Transverse colon (tissue), 4 donors: ENCODE data around the gene RNF13. TPM values are rescaled to one million over a fixed set of nuclear protein-coding genes. Genes with fewer than 3 reads are reported as not detected.

Experiments
- DNase-seq: peaks from one replicate; pipeline ENCODE4 v3.0.0-alpha.2; 2019
- H3K27ac ChIP-seq, 4 donors: fragments of 200-600 bp; sonication (generic); 2 replicates each; pipeline ENCODE4 v1.5.1; 2016 to 2018; ENCODE audit warnings: inconsistent platforms in 4 of 4
- H3K27me3 ChIP-seq: fragments of 200-600 bp; sonication (generic); 2 replicates; pipeline ENCODE4 v1.5.1; 2017; ENCODE audit warnings: inconsistent platforms
- H3K36me3 ChIP-seq, 4 donors: fragments of 200-600 bp; sonication (generic); 2 replicates each; pipeline ENCODE4 v1.5.1; 2017 to 2019; ENCODE audit warnings: inconsistent platforms in 4 of 4
- H3K4me1 ChIP-seq, 4 donors: fragments of 200-600 bp; sonication (generic); 2 replicates each; pipeline ENCODE4 v1.5.1; 2017 to 2020; ENCODE audit warnings: inconsistent platforms in 4 of 4
- H3K4me3 ChIP-seq, 4 donors: fragments of 200-600 bp; sonication (generic); 1 replicate in 1 of 4; 2 replicates in 3 of 4; pipeline versions ENCODE4 v1.5.1 to v1.6.1; 2017 to 2019; ENCODE audit warnings: inconsistent platforms in 4 of 4
- H3K9me3 ChIP-seq, 2 donors: fragments of 200-600 bp; sonication (generic); 2 replicates each; pipeline ENCODE4 v1.5.1; 2017 to 2019; ENCODE audit warnings: inconsistent platforms in 2 of 2
- EP300 ChIP-seq: sonication (generic); formaldehyde crosslinking; IDR thresholded peaks from one replicate; pipeline ENCODE4 v1.6.1; 2017; ENCODE audit warnings: antibody characterized with exemption, low read depth
- POLR2A ChIP-seq: fragments of 450-650 bp; IDR thresholded peaks from one replicate; pipeline ENCODE4 v1.6.1; 2016; ENCODE audit warnings: antibody characterized with exemption, mild to moderate bottlenecking, moderate library complexity
- POLR2AphosphoS5 ChIP-seq, 3 donors: sonication (generic); formaldehyde crosslinking; IDR thresholded peaks; one replicate each; pipeline ENCODE4 v1.6.1; 2016; ENCODE audit warnings: antibody characterized with exemption in 3 of 3
- WGBS, 2 donors: methylation state at CpG; one replicate each; pipeline ENCODE4 v1.1.5; 2018; ENCODE audit warnings: low coverage in 1 of 2; 5-methylcytosine and 5-hydroxymethylcytosine counted together
- in situ Hi-C, 4 donors: fragments of 200-750 bp; cut with MboI; loops; one replicate each; pipeline versions ENCODE4 v1.15.0 to v1.15.1; 2017; ENCODE audit warnings: low sequenced_read_pairs in 3 of 4, low pct_ligation_motif_present in 1 of 4, low pct_unique_long_range_greater_than_20kb in 1 of 4
- intact Hi-C: fragments of 100-400 bp; cut with DNase I; formaldehyde crosslinking; loops from one replicate; pipeline ENCODE4 v1.15.1; 2023; ENCODE audit warnings: low total_unique reads
- total RNA-seq, 4 donors: library from RNA; depleted of rRNA; stranded (reverse); fragments of >200 nt; gene quantifications; one replicate each; pipeline ENCODE4 v1.1.0, GENCODE V29; 2016
- TF ChIP-seq, protein P1 (sequence below), 5 experiments: fragments of 200-600 bp in 3 of 5; fragments of 450-650 bp in 2 of 5; sonication (generic) in 3 of 5; IDR thresholded peaks; 1 replicate in 2 of 5; 2 replicates in 3 of 5; pipeline ENCODE4 v1.5.1; 2016 to 2017; ENCODE audit warnings: antibody characterized with exemption in 5 of 5, inconsistent platforms in 3 of 5, mild to moderate bottlenecking in 2 of 5, moderate library complexity in 1 of 5

The RNF13 gene
- total RNA-seq, 4 donors from 2014 or later: 18.3 to 68.6 (median 42.8) TPM

DNA sequence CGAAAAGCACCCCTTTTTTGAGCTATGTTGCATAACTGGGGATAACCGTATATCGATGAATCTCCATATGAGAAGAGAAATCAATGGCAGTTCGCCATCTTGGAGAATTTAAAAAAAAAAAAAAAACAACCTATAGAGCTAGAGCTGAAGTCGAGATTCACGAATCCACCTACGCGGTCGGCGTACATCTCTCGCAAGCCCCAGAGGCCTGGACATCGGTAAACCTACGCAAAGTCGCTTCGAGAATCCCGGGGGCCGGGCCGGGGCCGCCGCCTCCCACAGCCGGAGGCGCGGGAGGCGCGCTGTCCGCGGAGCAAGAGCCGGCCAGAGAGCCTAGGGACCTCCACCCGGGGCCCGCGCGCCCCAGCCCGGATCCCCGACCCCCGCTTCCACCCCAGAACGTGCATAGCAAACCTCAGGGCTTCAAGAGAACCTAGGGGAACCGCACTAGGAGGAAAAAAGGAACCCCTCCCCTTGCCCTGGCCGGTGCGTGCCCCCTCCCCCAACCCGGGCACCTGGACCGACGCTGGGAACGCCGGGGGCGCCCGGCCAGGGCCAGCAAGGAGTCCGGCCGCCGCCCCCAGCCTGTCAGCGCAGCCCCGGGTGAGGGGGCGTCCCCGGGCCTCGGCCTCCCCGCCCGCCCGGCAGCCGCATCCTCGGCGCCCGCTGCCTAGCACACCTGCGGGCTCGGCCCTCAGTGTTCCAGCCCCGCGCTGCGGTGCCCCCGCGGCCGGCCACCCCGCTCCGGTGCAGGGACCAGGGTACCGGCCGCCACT is 157.1 kb downstream of the RNF13 start:
- peak in 1 of 3 donors; percentile 8 for TF ChIP-seq POLR2AphosphoS5 (IDR thresholded peaks at IDR 0.05)
- TF ChIP-seq, protein P1, sequence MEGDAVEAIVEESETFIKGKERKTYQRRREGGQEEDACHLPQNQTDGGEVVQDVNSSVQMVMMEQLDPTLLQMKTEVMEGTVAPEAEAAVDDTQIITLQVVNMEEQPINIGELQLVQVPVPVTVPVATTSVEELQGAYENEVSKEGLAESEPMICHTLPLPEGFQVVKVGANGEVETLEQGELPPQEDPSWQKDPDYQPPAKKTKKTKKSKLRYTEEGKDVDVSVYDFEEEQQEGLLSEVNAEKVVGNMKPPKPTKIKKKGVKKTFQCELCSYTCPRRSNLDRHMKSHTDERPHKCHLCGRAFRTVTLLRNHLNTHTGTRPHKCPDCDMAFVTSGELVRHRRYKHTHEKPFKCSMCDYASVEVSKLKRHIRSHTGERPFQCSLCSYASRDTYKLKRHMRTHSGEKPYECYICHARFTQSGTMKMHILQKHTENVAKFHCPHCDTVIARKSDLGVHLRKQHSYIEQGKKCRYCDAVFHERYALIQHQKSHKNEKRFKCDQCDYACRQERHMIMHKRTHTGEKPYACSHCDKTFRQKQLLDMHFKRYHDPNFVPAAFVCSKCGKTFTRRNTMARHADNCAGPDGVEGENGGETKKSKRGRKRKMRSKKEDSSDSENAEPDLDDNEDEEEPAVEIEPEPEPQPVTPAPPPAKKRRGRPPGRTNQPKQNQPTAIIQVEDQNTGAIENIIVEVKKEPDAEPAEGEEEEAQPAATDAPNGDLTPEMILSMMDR (IDR thresholded peaks at IDR 0.05): no peak
- TF ChIP-seq EP300: no peak
- TF ChIP-seq POLR2A: peak; percentile 7
- in situ Hi-C loops (loop anchor here (25.0 kb wide), 4 partner anchors 217 to 542 kb away; partner anchors contain the start of gene TSC22D2 (in 1 of the 4)), intact Hi-C loops (no loop called here)
- Histone ChIP-seq H3K36me3 (no peaks in the 10 kb centered on the region), H3K27ac (peak overlapping the region; percentile 89 to 98 (median 94)), H3K4me3 (peak overlapping the region; percentile 48 to 98 (median 92)), H3K4me1 (peaks cover 0 to 33% (median 22%) of the 10 kb centered on the region in 4 donors), H3K9me3 (no peaks in the 10 kb centered on the region), H3K27me3 (peaks cover 3% of the 10 kb centered on the region)
- peak; percentile 92 for DNase-seq
- 1 to 2% methylated on average over 9 to 43 of the region's 73 CpGs for WGBS, 2 donors

DNA sequence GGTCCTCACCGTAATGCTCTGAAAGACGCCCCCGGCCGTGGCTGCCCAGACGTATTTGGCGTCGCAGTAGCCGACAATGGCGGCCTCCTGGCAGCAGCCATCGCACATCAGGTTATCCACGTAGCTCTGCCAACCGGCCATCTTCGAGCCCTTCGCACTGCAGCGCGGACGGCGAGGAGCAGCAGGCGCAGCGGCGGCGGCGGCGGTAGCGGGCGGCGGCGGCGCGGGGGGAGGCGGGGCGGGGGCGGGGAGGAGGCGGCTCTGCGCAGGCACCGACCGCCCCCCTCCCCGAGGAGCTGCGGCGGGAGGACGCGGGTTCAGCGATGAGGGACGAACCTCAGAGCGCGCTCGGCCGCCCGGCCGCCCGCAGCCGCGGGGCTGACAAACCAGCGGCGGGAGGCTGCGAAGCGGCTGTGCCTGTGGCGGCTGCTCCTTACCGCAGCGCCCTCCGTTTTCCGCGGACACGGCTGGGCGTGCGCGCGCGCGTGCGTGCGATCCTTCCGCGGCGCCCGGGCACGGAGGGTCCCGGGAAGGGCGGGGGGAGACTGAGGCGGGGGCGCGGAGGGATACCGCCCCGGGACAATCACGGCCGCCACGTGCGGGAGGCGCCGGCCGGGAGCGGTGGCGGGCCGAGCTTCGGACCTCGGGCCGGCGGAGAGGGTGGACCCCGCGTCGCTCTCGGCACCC is 157.8 kb downstream of the RNF13 start, which contains the start of gene PFN2:
Gene PFN2, minus strand, starts transcription at position 180 of the 687 bp plus-strand sequence. Its CDS starts 39 bp downstream, at position 141.
- H3K27ac ChIP-seq: peak within 1 kb of the TSS; percentile 89 to 98 (median 94)
- TF ChIP-seq POLR2AphosphoS5 (IDR thresholded peaks at IDR 0.05) (peak in 2 of 3 donors; percentile 70 to 72), EP300 (no peak), POLR2A (peak; percentile 34)
- WGBS, 2 donors: 2% methylated on average over 24 of the region's 102 CpGs; no CpG with 5 or more reads in 1 of the 2 donors
- intact Hi-C loops (no loop called here), in situ Hi-C loops (loop anchor here (25.0 kb wide), 4 partner anchors 216 to 541 kb away; partner anchors contain the start of gene TSC22D2 (in 1 of the 4))
- peaks cover 3% of the 10 kb centered on the region for H3K27me3 ChIP-seq
- peaks cover 0 to 33% (median 22%) of the 10 kb centered on the region in 4 donors for H3K4me1 ChIP-seq
- no peaks in the 10 kb centered on the region for H3K9me3 ChIP-seq
- peak within 1 kb of the TSS; percentile 48 to 98 (median 92) for H3K4me3 ChIP-seq
- DNase-seq: peak; percentile 70
- H3K36me3 ChIP-seq: no peaks in the 10 kb centered on the region

DNA sequence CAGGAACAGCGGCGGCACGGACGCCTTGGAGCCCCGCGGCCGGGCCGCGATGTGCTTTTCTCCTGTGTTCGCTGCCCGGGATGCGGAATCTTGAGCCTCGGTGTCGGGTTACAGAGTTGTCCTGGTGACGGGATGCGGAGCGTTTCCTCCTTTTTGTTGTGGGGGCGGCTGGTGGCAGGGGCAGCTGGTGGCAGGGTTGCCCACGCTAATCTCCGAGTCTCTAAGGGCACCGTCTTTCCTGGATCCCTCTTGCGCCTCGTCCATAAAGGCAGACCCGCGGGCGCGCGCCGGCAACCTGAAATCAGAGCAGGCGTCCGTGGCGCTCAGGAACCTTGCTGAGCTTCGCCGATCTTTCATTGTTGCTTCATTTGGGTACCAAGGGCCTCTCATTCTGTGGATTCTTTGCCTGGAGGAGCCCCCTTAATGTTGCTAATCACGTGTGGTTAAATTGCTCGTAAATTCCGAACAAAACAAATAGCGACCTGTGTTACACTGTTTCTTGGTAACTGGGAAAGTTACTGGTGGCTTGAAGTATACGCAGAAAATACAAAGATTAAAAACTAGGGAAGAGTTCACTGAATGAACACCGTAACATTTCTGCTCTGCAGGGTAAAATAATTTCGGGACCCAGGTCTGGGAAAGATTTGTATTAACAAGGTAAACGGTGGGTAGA is 158.5 kb downstream of the RNF13 start:
- Histone ChIP-seq H3K4me3 (peak overlapping the region; percentile 43 to 98 (median 92)), H3K36me3 (no peaks in the 10 kb centered on the region), H3K4me1 (peaks cover 0 to 33% (median 22%) of the 10 kb centered on the region in 4 donors), H3K9me3 (no peaks in the 10 kb centered on the region), H3K27ac (peak overlapping the region; percentile 89 to 98 (median 94)), H3K27me3 (peaks cover 3% of the 10 kb centered on the region)
- in situ Hi-C loops (loop anchor here (25.0 kb wide), 4 partner anchors 216 to 541 kb away; partner anchors contain the start of gene TSC22D2 (in 1 of the 4)), intact Hi-C loops (no loop called here)
- peak; percentile 58 for DNase-seq
- TF ChIP-seq EP300 (no peak), POLR2A (no peak), POLR2AphosphoS5 (IDR thresholded peaks at IDR 0.05) (no peak)
- TF ChIP-seq, protein P1 (IDR thresholded peaks at IDR 0.05): no peak
- WGBS, 2 donors: 0 to 1% methylated on average over 3 to 40 of the region's 42 CpGs

DNA sequence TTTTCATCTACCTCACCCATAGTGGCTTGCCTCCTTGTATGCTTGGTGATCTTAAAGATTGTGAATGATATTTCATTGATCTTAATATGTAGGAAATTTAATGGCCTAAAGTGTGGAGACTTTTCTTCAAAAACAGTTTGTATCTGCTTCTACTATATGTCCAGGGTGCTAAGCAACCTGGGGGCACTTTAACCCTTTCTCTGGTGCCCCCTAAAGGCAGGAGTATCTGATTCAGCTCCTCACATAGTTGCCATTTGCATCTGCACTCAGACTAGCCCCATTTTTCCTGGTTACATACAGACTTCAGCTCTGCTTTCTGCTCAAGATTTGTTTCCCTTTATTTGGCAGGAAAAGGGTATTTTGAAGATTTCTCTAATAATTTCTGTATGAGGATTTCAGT is 162.9 kb downstream of the RNF13 start:
- in situ Hi-C loops: loop anchor here in 2 of 4 donors (25.0 kb wide), 1 partner anchor 211 kb away; no protein-coding TSS in a partner anchor
- TF ChIP-seq EP300: no peak
- no peak for TF ChIP-seq POLR2AphosphoS5 (IDR thresholded peaks at IDR 0.05)
- TF ChIP-seq, protein P1 (IDR thresholded peaks at IDR 0.05): no peak
- no peak for TF ChIP-seq POLR2A
- Histone ChIP-seq H3K27me3 (peaks cover 3% of the 10 kb centered on the region), H3K27ac (no peak overlapping the region), H3K4me1 (peaks cover 0 to 10% (median 6%) of the 10 kb centered on the region in 4 donors), H3K36me3 (no peaks in the 10 kb centered on the region), H3K9me3 (no peaks in the 10 kb centered on the region), H3K4me3 (no peak overlapping the region)
- intact Hi-C loops: no loop called here
- DNase-seq: no peak
